GM12874 (cell line): ENCODE measurements around the gene MOB3A.

Experiments
- TF ChIP-seq, protein P1 (sequence below): IDR thresholded peaks from 2 replicates; pipeline ENCODE4 v1.5.1; 2011; ENCODE audit warnings: low read depth, mild to moderate bottlenecking, control low read depth, low read length, moderate library complexity; ENCODE audit not compliant: insufficient read depth

Gene MOB3A

DNA sequence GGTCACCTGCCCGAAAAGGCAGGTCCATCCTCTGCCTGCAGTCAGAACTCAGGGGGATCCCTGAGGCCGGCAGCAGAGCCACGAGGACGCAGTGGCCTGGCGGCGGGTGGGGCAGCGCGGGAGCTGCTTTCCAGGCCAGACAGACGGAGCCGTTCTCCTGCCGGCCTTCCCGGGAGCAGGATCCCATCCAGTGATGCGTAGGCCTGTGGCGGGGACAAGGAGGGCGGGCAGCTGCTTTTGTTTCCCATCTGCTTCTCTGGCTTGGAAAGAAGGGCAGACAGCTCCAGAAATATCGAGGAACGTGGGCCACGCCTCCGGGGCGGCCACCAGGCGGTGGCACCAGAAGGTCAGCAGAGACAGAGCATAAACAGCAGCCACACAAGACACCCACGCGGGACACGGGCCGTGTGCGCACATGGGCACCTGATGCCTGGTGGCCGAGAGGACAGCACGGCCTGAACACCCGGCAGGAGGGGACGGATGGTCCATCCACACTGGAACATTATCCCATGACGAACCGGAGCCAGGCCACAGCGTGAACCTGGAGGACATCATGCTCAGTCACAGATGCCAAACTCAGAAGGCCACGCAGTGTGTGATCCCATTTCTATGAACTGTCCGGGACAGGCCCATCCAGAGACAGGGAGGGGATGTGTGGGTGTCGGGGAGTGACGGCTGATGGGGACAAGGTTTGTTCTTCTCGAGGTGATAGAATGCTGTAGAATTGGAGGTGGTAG is 31.2 kb downstream of the MOB3A start:
- TF ChIP-seq, protein P1, sequence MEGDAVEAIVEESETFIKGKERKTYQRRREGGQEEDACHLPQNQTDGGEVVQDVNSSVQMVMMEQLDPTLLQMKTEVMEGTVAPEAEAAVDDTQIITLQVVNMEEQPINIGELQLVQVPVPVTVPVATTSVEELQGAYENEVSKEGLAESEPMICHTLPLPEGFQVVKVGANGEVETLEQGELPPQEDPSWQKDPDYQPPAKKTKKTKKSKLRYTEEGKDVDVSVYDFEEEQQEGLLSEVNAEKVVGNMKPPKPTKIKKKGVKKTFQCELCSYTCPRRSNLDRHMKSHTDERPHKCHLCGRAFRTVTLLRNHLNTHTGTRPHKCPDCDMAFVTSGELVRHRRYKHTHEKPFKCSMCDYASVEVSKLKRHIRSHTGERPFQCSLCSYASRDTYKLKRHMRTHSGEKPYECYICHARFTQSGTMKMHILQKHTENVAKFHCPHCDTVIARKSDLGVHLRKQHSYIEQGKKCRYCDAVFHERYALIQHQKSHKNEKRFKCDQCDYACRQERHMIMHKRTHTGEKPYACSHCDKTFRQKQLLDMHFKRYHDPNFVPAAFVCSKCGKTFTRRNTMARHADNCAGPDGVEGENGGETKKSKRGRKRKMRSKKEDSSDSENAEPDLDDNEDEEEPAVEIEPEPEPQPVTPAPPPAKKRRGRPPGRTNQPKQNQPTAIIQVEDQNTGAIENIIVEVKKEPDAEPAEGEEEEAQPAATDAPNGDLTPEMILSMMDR, result no peak

DNA sequence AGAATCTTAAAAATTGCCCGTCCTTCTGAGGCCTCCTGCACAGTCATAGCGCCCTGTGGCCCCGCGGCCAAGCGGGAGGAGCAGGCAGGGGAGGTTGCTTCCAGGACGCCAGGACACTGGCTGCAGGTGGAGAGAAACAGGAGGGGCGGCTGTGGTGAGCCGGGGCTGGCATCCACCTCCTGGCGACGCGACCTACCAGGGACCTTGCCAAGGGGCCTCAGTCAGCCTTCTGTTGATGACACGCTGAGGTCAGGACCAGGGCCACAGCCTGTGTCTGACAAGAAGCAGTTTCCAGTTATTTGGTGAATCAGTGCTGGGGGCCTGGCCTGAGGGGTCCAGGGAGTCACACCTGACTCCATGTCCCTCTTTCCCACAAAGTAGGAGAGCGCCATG is 31.7 kb downstream of the MOB3A start:
- TF ChIP-seq, protein P1, result no peak

DNA sequence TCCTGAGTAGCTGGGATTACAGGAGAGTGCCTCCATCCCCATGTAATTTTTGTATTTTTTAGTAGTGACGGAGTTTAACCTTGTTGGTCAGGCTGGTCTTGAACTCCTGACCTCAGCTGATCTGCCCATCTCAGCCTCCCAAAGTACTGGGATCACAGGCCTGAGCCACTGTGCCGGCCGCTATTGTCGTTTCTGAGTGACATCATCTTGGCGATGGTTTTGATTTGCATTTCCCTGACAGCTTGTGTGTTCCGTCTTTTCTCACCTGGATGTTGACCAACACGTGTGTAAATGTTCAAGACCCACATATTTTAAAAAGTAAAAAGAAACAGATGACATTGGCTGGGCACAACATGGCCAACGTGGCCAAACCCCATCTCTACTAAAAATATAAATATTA is 32.3 kb downstream of the MOB3A start:
- TF ChIP-seq, protein P1, result no peak

DNA sequence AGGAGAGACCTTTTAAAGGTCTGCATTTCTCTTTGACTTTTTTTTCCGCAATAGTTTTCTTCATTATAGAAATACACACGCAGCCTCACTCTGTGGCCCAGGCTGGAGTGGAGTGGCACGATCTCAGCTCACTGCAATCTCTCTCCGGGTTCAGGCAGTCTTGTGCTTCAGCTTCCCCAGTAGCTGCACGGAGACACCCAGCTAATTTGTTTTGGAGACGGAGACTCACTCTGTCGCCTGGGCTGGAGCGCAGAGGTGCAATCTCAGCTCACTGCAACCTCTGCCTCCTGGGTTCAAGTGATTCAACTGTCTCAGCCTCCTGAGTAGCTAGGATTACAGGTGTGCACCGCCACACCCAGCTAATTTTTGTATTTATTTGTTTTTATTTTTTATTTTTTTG is 33.4 kb downstream of the MOB3A start:
- TF ChIP-seq, protein P1, result no peak

DNA sequence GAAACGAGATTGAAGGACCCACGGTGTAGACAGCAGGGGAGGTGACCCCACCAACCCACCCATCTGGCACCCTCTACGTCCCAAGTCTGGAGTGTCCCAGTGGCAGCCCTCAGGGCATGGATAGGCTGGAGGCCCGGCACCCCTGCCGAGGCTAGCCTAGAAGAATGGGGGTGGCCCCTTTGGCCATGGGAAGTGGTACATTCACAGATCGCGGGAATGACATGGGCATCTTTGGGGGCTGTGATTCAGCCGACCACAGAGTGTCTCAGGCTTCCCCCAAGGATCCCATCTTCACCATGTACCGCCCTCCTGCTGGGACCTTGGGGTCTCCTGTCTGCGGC is 33.8 kb downstream of the MOB3A start:
- TF ChIP-seq, protein P1, result no peak

DNA sequence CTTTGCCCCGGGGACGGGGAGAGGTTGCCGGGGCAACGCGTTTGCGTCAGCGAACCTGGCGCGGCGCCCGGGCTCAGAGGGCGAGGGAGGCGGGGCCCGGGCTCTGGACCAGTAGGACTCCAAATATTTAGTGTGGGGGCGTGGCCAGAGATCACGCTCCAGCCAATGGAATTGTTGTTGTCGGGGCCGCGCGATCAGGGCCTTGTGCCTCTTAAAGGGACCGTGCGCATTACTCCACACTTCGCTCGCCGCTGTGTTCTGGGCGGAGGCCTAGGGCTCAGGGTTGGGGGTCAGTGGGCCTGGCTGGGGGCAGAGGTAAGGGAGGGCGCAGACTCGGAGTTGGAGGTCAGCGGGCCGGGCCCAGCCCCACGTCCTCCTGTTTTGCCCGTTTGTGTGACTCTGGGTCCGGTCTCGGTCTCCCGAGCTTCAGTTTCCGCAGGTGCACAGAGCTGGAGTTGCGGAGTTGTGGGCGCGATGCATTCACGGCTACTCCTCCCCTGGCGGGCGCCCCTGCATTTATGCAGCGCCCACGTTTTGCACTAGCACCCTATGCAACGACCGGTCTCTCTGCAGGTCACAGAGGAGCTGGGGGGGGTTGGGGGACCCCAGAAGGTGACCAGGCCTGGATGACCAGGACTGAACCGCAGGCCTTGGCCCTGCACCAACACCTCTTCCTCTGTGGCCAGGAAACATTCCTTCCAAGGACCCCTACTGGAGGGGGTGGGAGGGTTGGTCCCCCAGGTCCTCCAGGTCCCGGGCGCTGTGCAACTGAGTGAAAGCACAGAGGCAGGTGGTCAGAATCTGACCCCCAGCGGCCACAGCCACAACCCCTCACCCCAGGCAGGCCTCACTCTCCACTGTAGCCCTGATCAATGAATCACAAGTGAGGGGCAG is 34.4 kb downstream of the MOB3A start:
- TF ChIP-seq, protein P1, result peak; percentile 14; the same call in 1 of the 2 replicates

DNA sequence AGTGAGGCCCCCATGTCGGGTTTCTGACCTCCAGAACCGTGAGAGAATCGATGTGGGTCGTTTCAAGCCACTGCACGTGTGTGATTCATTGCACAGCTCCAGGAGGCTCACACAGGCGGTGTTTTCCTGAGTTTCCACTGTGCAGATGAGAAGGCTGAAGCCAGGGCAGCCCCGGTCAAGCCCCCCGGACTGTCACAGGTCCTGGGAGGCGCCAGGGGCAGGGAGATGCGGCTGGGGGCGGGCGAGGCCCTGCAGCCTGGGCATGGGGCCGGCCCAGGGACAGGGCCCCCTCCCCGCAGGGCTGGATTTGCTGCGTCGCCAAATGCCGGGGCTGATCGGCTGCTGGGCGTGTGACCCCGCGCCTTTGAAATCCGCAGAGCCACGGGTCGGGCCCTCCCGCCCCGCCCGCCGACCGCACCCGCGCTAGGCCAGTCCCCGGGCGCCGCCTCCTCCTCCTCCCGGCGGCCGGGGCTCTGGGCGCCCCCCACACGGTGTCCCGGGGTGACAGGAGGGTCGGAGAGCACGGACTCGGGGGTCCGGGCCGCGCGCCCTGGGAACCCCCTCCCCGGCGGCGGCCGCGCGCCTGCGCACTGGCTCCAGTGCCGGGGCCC is 35.1 kb downstream of the MOB3A start:
- TF ChIP-seq, protein P1, result no peak
